Neuronal stem cell (in vitro differentiated cells): ENCODE results near the gene SMARCC2.

ENCODE experiments used
- DNase-seq: peaks from one replicate; pipeline ENCODE4 v3.0.0-alpha.2; 2013; ENCODE audit warnings: low spot score
- H2AFZ ChIP-seq: one replicate; pipeline ENCODE4 v1.6.1; 2013; ENCODE audit warnings: mild to moderate bottlenecking, low read length, inconsistent platforms
- H2AK5ac ChIP-seq: 2 replicates; pipeline ENCODE4 v1.6.1; 2013; ENCODE audit warnings: low read depth, mild to moderate bottlenecking, inconsistent platforms, low read length, moderate library complexity, mixed read lengths
- H2BK120ac ChIP-seq: 2 replicates; pipeline ENCODE4 v1.6.1; 2013; ENCODE audit warnings: low read depth, mild to moderate bottlenecking, inconsistent platforms, low read length, moderate library complexity, mixed read lengths
- H2BK12ac ChIP-seq: one replicate; pipeline ENCODE4 v1.6.1; 2013; ENCODE audit warnings: low read length, inconsistent platforms
- H2BK15ac ChIP-seq: 2 replicates; pipeline ENCODE4 v1.6.1; 2013; ENCODE audit warnings: mild to moderate bottlenecking, low read length, inconsistent platforms, mixed read lengths
- H2BK5ac ChIP-seq: one replicate; pipeline ENCODE4 v1.6.1; 2013; ENCODE audit warnings: inconsistent platforms, mild to moderate bottlenecking, low read length, moderate library complexity
- H3K14ac ChIP-seq: one replicate; pipeline ENCODE4 v1.6.1; 2013; ENCODE audit warnings: low read length, inconsistent platforms
- H3K18ac ChIP-seq: 2 replicates; pipeline ENCODE4 v1.6.1; 2013; ENCODE audit warnings: low read length, inconsistent platforms
- H3K23ac ChIP-seq: 2 replicates; pipeline ENCODE4 v1.6.1; 2013; ENCODE audit warnings: low read depth, mild to moderate bottlenecking, mixed read lengths, low read length, inconsistent platforms; ENCODE audit not compliant: poor library complexity
- H3K27ac ChIP-seq: replicated peaks from 3 replicates; pipeline ENCODE4 v1.5.1; 2013; ENCODE audit warnings: low read length, inconsistent platforms
- H3K27me3 ChIP-seq, 3 experiments: 2 replicates each; pipeline ENCODE4 v1.6.1; 2013; ENCODE audit warnings: low read length in 3 of 3, mild to moderate bottlenecking in 2 of 3, inconsistent platforms in 1 of 3, low read depth in 1 of 3, mixed read lengths in 1 of 3, moderate library complexity in 1 of 3; ENCODE audit not compliant: control insufficient read depth in 3 of 3, insufficient read depth in 3 of 3
- H3K36me3 ChIP-seq, 2 donors: replicated peaks in 1 of 2; 2 replicates each; pipeline ENCODE4 v1.6.1; 2013; ENCODE audit warnings: low read length in 2 of 2; ENCODE audit not compliant: control insufficient read depth in 2 of 2, insufficient read depth in 2 of 2
- H3K4ac ChIP-seq: 2 replicates; pipeline ENCODE4 v1.6.1; 2013; ENCODE audit warnings: inconsistent platforms, mild to moderate bottlenecking, low read length, moderate library complexity
- H3K4me1 ChIP-seq, 2 donors: 1 replicate in 1 of 2; 2 replicates in 1 of 2; pipeline ENCODE4 v1.6.1; 2013; ENCODE audit warnings: low read length in 2 of 2, low read depth in 1 of 2; ENCODE audit not compliant: control insufficient read depth in 2 of 2, insufficient read depth in 1 of 2
- H3K4me2 ChIP-seq: one replicate; pipeline ENCODE4 v1.6.1; 2013; ENCODE audit warnings: mild to moderate bottlenecking, low read length, inconsistent platforms; ENCODE audit not compliant: insufficient read depth, poor library complexity, severe bottlenecking
- H3K4me3 ChIP-seq, 2 donors: 2 replicates each; pipeline ENCODE4 v1.5.1; 2013; ENCODE audit warnings: low read length in 2 of 2, mild to moderate bottlenecking in 2 of 2, inconsistent platforms in 1 of 2, moderate library complexity in 1 of 2
- H3K79me1 ChIP-seq: one replicate; pipeline ENCODE4 v1.6.1; 2013; ENCODE audit warnings: low read depth, mild to moderate bottlenecking, inconsistent platforms, low read length, moderate library complexity
- H3K9ac ChIP-seq: one replicate; pipeline ENCODE4 v1.6.1; 2013; ENCODE audit warnings: mild to moderate bottlenecking, low read depth, low read length, inconsistent platforms; ENCODE audit not compliant: poor library complexity
- H3K9me3 ChIP-seq, 2 donors: replicated peaks in 1 of 2; 2 replicates each; pipeline versions ENCODE3 to v1.6.1; 2013; ENCODE audit warnings: low read length in 2 of 2, mild to moderate bottlenecking in 2 of 2, inconsistent platforms in 1 of 2, low read depth in 1 of 2, mixed read lengths in 1 of 2, moderate library complexity in 1 of 2; ENCODE audit not compliant: control insufficient read depth in 2 of 2, insufficient read depth in 1 of 2
- H4K8ac ChIP-seq: one replicate; pipeline ENCODE4 v1.6.1; 2013; ENCODE audit warnings: low read depth, mild to moderate bottlenecking, inconsistent platforms, low read length, moderate library complexity
- H4K91ac ChIP-seq: one replicate; pipeline ENCODE4 v1.6.1; 2013; ENCODE audit warnings: low read length, low read depth, mild to moderate bottlenecking, inconsistent platforms; ENCODE audit not compliant: poor library complexity
- WGBS, 2 donors: extraction: QIAGEN DNeasy Blood & Tissue Kit; methylation state at CpG; one replicate each; pipeline ENCODE4 v1.1.7; 2013; ENCODE audit warnings: missing lambda C conversion rate in 2 of 2, mixed read lengths in 1 of 2; ENCODE audit not compliant: insufficient read length in 2 of 2, insufficient replicate concordance in 1 of 2; ENCODE audit errors: extremely low coverage in 2 of 2; 5-methylcytosine and 5-hydroxymethylcytosine counted together

SMARCC2 gene

GRCh38 chr12:56151672-56152131 is 37.6 kb downstream of the SMARCC2 start:
- H3K23ac ChIP-seq: no peak overlapping the region
- H2BK12ac ChIP-seq: no peak overlapping the region
- no peak overlapping the region for H3K14ac ChIP-seq
- peak overlapping the region; percentile 91 for H2AFZ ChIP-seq
- H3K4me3 ChIP-seq: peak overlapping the region; percentile 78 to 82
- peak overlapping the region; percentile 66 for H3K4me2 ChIP-seq
- H4K8ac ChIP-seq: no peak overlapping the region
- no peaks in the 10 kb centered on the region for H3K9me3 ChIP-seq
- WGBS, 2 donors: no CpG with 5 or more reads among the region's 12 CpGs
- peak overlapping the region; percentile 55 for H2BK5ac ChIP-seq
- H3K18ac ChIP-seq: peak overlapping the region; percentile 85
- no peak for DNase-seq
- H3K36me3 ChIP-seq: peaks cover 16 to 17% of the 10 kb centered on the region in 2 donors
- H3K79me1 ChIP-seq: no peaks in the 10 kb centered on the region
- no peak overlapping the region for H4K91ac ChIP-seq
- no peak overlapping the region for H2BK15ac ChIP-seq
- H3K27ac ChIP-seq: peak overlapping the region; percentile 88
- no peak overlapping the region for H2AK5ac ChIP-seq
- H2BK120ac ChIP-seq: no peak overlapping the region
- H3K9ac ChIP-seq: no peak overlapping the region
- H3K27me3 ChIP-seq: no peaks in the 10 kb centered on the region
- H3K4me1 ChIP-seq: peaks cover 5 to 10% of the 10 kb centered on the region in 2 donors
- H3K4ac ChIP-seq: no peak overlapping the region

- Histone ChIP-seq H2BK5ac (no peak overlapping the region), H3K4me2 (no peak overlapping the region), H2AK5ac (no peak overlapping the region), H2BK15ac (no peak overlapping the region), H3K79me1 (no peaks in the 10 kb centered on the region), H3K4ac (no peak overlapping the region), H3K9ac (no peak overlapping the region), H3K4me1 (peaks cover 5 to 10% of the 10 kb centered on the region in 2 donors), H3K9me3 (no peaks in the 10 kb centered on the region), H3K27ac (no peak overlapping the region), H3K14ac (no peak overlapping the region), H2AFZ (no peak overlapping the region), H4K8ac (no peak overlapping the region), H2BK12ac (no peak overlapping the region), H3K23ac (no peak overlapping the region), H4K91ac (no peak overlapping the region), H3K36me3 (peaks cover 11 to 14% of the 10 kb centered on the region in 2 donors), H3K27me3 (no peaks in the 10 kb centered on the region), H3K4me3 (no peak overlapping the region), H2BK120ac (no peak overlapping the region), H3K18ac (no peak overlapping the region)
- DNase-seq: no peak
- no CpG with 5 or more reads among the region's 3 CpGs for WGBS, 2 donors
Observed at GRCh38 chr12:56150563-56150962, 38.7 kb downstream of the SMARCC2 start.

- Histone ChIP-seq H3K27ac (no peak overlapping the region), H3K4me2 (no peak overlapping the region), H3K9me3 (no peaks in the 10 kb centered on the region), H3K4ac (no peak overlapping the region), H3K4me1 (peaks cover 0 to 3% of the 10 kb centered on the region in 2 donors), H4K91ac (no peak overlapping the region), H2AFZ (no peak overlapping the region), H3K36me3 (peaks cover 27 to 38% of the 10 kb centered on the region in 2 donors), H3K79me1 (no peaks in the 10 kb centered on the region), H4K8ac (no peak overlapping the region), H2AK5ac (no peak overlapping the region), H3K14ac (no peak overlapping the region), H2BK5ac (no peak overlapping the region), H2BK120ac (no peak overlapping the region), H3K18ac (no peak overlapping the region), H3K27me3 (no peaks in the 10 kb centered on the region), H2BK12ac (no peak overlapping the region), H3K23ac (no peak overlapping the region), H3K4me3 (no peak overlapping the region), H2BK15ac (no peak overlapping the region), H3K9ac (no peak overlapping the region)
- WGBS, 2 donors: no CpG with 5 or more reads among the region's 13 CpGs
- DNase-seq: no peak
Observed at GRCh38 chr12:56146492-56147460, 42.5 kb downstream of the SMARCC2 start.

GRCh38 chr12:56145217-56145616 is 44.1 kb downstream of the SMARCC2 start:
- Histone ChIP-seq H3K4me2 (no peak overlapping the region), H3K4me3 (no peak overlapping the region), H3K27me3 (no peaks in the 10 kb centered on the region), H2AK5ac (no peak overlapping the region), H3K18ac (no peak overlapping the region), H3K4ac (no peak overlapping the region), H3K27ac (no peak overlapping the region), H2BK120ac (no peak overlapping the region), H3K36me3 (peaks cover 33 to 50% of the 10 kb centered on the region in 2 donors), H2BK15ac (no peak overlapping the region), H3K14ac (no peak overlapping the region), H3K4me1 (no peaks in the 10 kb centered on the region), H4K91ac (no peak overlapping the region), H3K9me3 (no peaks in the 10 kb centered on the region), H2AFZ (no peak overlapping the region), H2BK12ac (no peak overlapping the region), H3K79me1 (no peaks in the 10 kb centered on the region), H3K9ac (no peak overlapping the region), H4K8ac (no peak overlapping the region), H3K23ac (no peak overlapping the region), H2BK5ac (no peak overlapping the region)
- WGBS, 2 donors: no CpG with 5 or more reads among the region's 3 CpGs
- no peak for DNase-seq
